Measurements from ENCODE around the gene NEU4.
A peak's percentile ranks its signal among the peaks of the same experiment; 100 is the strongest.

The NEU4 gene

GRCh38 chr2:241854342-241855244, 45.6 kb downstream of the NEU4 start:
- in situ Hi-C loops (cut with MboI; ENCODE audit: low pct_unique_long_range_greater_than_20kb, low sequenced_read_pairs, unreplicated experiment): no loop called here
- no peak for TF ChIP-seq CTCF (IDR thresholded peaks at IDR 0.05; ENCODE audit: extremely low read depth, insufficient read depth, missing control alignments)
- no peak for DNase-seq (ENCODE audit: low spot score)

GRCh38 chr2:241855245-241855887, 46.4 kb downstream of the NEU4 start:
- no peak for DNase-seq (ENCODE audit: low spot score)
- TF ChIP-seq CTCF (IDR thresholded peaks at IDR 0.05; ENCODE audit: extremely low read depth, insufficient read depth, missing control alignments): no peak
- in situ Hi-C loops (cut with MboI; ENCODE audit: low pct_unique_long_range_greater_than_20kb, low sequenced_read_pairs, unreplicated experiment): no loop called here

- TF ChIP-seq CTCF (IDR thresholded peaks at IDR 0.05; ENCODE audit: extremely low read depth, insufficient read depth, missing control alignments): no peak
- no peak for DNase-seq (ENCODE audit: low spot score)
- in situ Hi-C loops (cut with MboI; ENCODE audit: low pct_unique_long_range_greater_than_20kb, low sequenced_read_pairs, unreplicated experiment): no loop called here
Observed at GRCh38 chr2:241855888-241856422, 47.0 kb downstream of the NEU4 start.

- no peak for DNase-seq (ENCODE audit: low spot score)
- TF ChIP-seq CTCF (IDR thresholded peaks at IDR 0.05; ENCODE audit: extremely low read depth, insufficient read depth, missing control alignments): no peak
- in situ Hi-C loops (cut with MboI; ENCODE audit: low pct_unique_long_range_greater_than_20kb, low sequenced_read_pairs, unreplicated experiment): no loop called here
Observed at GRCh38 chr2:241857041-241857541, 48.1 kb downstream of the NEU4 start.

GRCh38 chr2:241857572-241858121, 48.7 kb downstream of the NEU4 start:
- no peak for TF ChIP-seq CTCF (IDR thresholded peaks at IDR 0.05; ENCODE audit: extremely low read depth, insufficient read depth, missing control alignments)
- no peak for DNase-seq (ENCODE audit: low spot score)
- in situ Hi-C loops (cut with MboI; ENCODE audit: low pct_unique_long_range_greater_than_20kb, low sequenced_read_pairs, unreplicated experiment): no loop called here

- in situ Hi-C loops (cut with MboI; ENCODE audit: low pct_unique_long_range_greater_than_20kb, low sequenced_read_pairs, unreplicated experiment): no loop called here
- peak; percentile 84 for DNase-seq (ENCODE audit: low spot score)
- no peak for TF ChIP-seq CTCF (IDR thresholded peaks at IDR 0.05; ENCODE audit: extremely low read depth, insufficient read depth, missing control alignments)
Observed at GRCh38 chr2:241858206-241859016, 49.4 kb downstream of the NEU4 start, which contains the start of gene PDCD1. Gene PDCD1, minus strand, starts transcription at chr2:241858894. Its CDS starts 56 bp downstream, at chr2:241858838.

All from GM13977 (cell line).